Measurements from ENCODE around the gene TSGA10. TPM values are rescaled to one million over a fixed set of nuclear protein-coding genes. Genes with fewer than 3 reads are reported as not detected.

Gene TSGA10
- total RNA-seq, 1 experiment from 2014 or later = 6.6 TPM

- TF ChIP-seq POLR2A (IDR thresholded peaks at IDR 0.05; ENCODE audit: borderline replicate concordance, extremely low read depth, insufficient read depth, insufficient read length) = no peak
- TF ChIP-seq SRF (IDR thresholded peaks at IDR 0.05; ENCODE audit: low read depth) = no peak
- TF ChIP-seq RAD21 (IDR thresholded peaks at IDR 0.05; ENCODE audit: low read depth) = no peak
Measured at GRCh38 chr2:99156891-99157290, 2.1 kb upstream of the TSGA10 start (continued).

- no peak for DNase-seq (ENCODE audit: low read depth, low spot score)
- ChIA-PET CTCF (no interaction called here), RAD21 (ENCODE audit: low non-redundant PET in 1 of 2, low total read pairs in 2 of 2, uncharacterized antibody in 2 of 2, unreplicated experiment in 2 of 2) (no interaction called here), POLR2A (interaction anchor here (1.0 to 1.5 kb wide), 2 partner anchors 10 to 13 kb away, joined by 5 to 9 read pairs; partner anchors contain the start of gene C2orf15)
- intact Hi-C loops (cut with micrococcal nuclease) = loop anchor here (10.0 kb wide), 1 partner anchor 341 kb away; the partner anchor contains the start of gene REV1
- no peak for ATAC-seq
- Histone ChIP-seq H3K9ac (ENCODE audit: low read length) (peak overlapping the region; percentile 78), H3K9me3 (ENCODE audit: control insufficient read depth in 1 of 2, insufficient read depth in 1 of 2, low read depth in 1 of 2, low read length in 2 of 2) (no peaks in the 10 kb centered on the region), H3K4me3 (replicated peaks in 1 of 2; ENCODE audit: low read depth in 1 of 2, low read length in 2 of 2) (peak overlapping the region; percentile 71 to 81), H3K36me3 (ENCODE audit: control insufficient read depth in 1 of 2, insufficient read depth in 2 of 2, low read length in 2 of 2) (0 out of 4 replicates have a peak, but pooled peaks cover 0 to 3% of the 10 kb centered on the region in 2 experiments), H3K79me2 (ENCODE audit: insufficient read depth, low read length) (peaks cover 5% of the 10 kb centered on the region; the same call in 1 of the 2 replicates), H3K27ac (ENCODE audit: low read depth, low read length) (peak overlapping the region; percentile 61), H3K4me2 (ENCODE audit: low read length) (peak overlapping the region; percentile 70), H2AFZ (ENCODE audit: low read depth, low read length, poor library complexity, severe bottlenecking) (peak overlapping the region; percentile 24), H4K20me1 (ENCODE audit: insufficient read depth) (no peaks in the 10 kb centered on the region), H3K9me2 (ENCODE audit: insufficient read depth) (no peaks in the 10 kb centered on the region), H3K27me3 (ENCODE audit: insufficient read depth, low read length) (no peaks in the 10 kb centered on the region), H3K4me1 (ENCODE audit: control insufficient read depth in 1 of 2, insufficient read depth in 2 of 2, low read length in 2 of 2) (peaks cover 13 to 15% of the 10 kb centered on the region in 2 experiments)
- BruUV-seq (replicated peaks) = TSS peak; percentile 68
- TF ChIP-seq TCF7L2 (IDR thresholded peaks at IDR 0.05; ENCODE audit: borderline replicate concordance, extremely low read depth, insufficient read depth, insufficient read length) (no peak), ZBTB33 (IDR thresholded peaks at IDR 0.05; ENCODE audit: extremely low read depth, insufficient replicate concordance, low read length) (no peak), CTCF (IDR thresholded peaks at IDR 0.05 in 2 of 3, conservative IDR thresholded peaks at IDR 0.05 in 1 of 3; ENCODE audit: borderline replicate concordance in 1 of 3, insufficient read depth in 1 of 3, low read depth in 2 of 3, low read length in 2 of 3) (no peak), YY1 (IDR thresholded peaks at IDR 0.05; ENCODE audit: extremely low read depth, insufficient replicate concordance, low read depth, low read length) (no peak), POLR2AphosphoS5 (IDR thresholded peaks at IDR 0.05; ENCODE audit: low read depth, low read length) (no peak), ZFX (IDR thresholded peaks at IDR 0.05) (no peak), ATF3 (IDR thresholded peaks at IDR 0.05) (no peak), FOSL1 (IDR thresholded peaks at IDR 0.05; ENCODE audit: low read depth) (no peak), EGR1 (IDR thresholded peaks at IDR 0.05; ENCODE audit: low read depth) (no peak)
Measured at GRCh38 chr2:99153921-99154604, 679 bp downstream of the TSGA10 start.

Measured in HCT116 (cell line).